Measurements from ENCODE around the gene TSFM. TPM values are rescaled to one million over a fixed set of nuclear protein-coding genes. Genes with fewer than 3 reads are reported as not detected.

TSFM gene
- total and polyA plus RNA-seq, 4 donors: 14.6 to 60.5 (median 38.2) TPM

GRCh38 chr12:57756406-57757341 lies 25.9 kb upstream of the TSFM start:
- peak; percentile 65 for DNase-seq (ENCODE audit: low spot score)
- no peak overlapping the region for H3K9ac ChIP-seq (ENCODE audit: low read depth in 1 of 2, low read length in 2 of 2)
- TF ChIP-seq RAD21 (IDR thresholded peaks at IDR 0.05) (peak; percentile 13 to 53), CTCF (IDR thresholded peaks at IDR 0.05; ENCODE audit: low read depth, low read length, missing input control) (peak; percentile 39), YY1 (IDR thresholded peaks at IDR 0.05) (no peak)
- H3K36me3 ChIP-seq (ENCODE audit: control insufficient read depth in 4 of 4, insufficient read depth in 3 of 4, low read depth in 1 of 4, low read length in 3 of 4): peaks cover 0 to 7% (median 0%) of the 10 kb centered on the region in 4 donors
- WGBS: 46% methylated on average over 22 of the region's 22 CpGs
- H3K27me3 ChIP-seq (ENCODE audit: control insufficient read depth in 4 of 4, insufficient read depth in 4 of 4, low read length in 3 of 4): no peaks in the 10 kb centered on the region
- peak overlapping the region in 1 of 3 donors; percentile 79 for H3K4me3 ChIP-seq (ENCODE audit: low read depth in 1 of 3, low read length in 3 of 3)
- H3K4me1 ChIP-seq (ENCODE audit: control insufficient read depth in 4 of 4, insufficient read depth in 4 of 4, low read length in 3 of 4): peaks cover 0 to 25% (median 17%) of the 10 kb centered on the region in 4 donors
- H3K27ac ChIP-seq (ENCODE audit: low read depth in 1 of 2, low read length in 2 of 2): no peak overlapping the region
- no peaks in the 10 kb centered on the region for H3K9me3 ChIP-seq (ENCODE audit: control insufficient read depth in 4 of 4, low read length in 3 of 4)

- H3K36me3 ChIP-seq (ENCODE audit: control insufficient read depth in 4 of 4, insufficient read depth in 3 of 4, low read depth in 1 of 4, low read length in 3 of 4): peaks cover 0 to 7% (median 0%) of the 10 kb centered on the region in 4 donors
- 94% methylated on average over 4 of the region's 4 CpGs for WGBS
- TF ChIP-seq YY1 (IDR thresholded peaks at IDR 0.05) (no peak), CTCF (IDR thresholded peaks at IDR 0.05; ENCODE audit: low read depth, low read length, missing input control) (no peak), ZBTB33 (IDR thresholded peaks at IDR 0.05) (no peak), FOXA2 (IDR thresholded peaks at IDR 0.05) (no peak), TAF1 (conservative IDR thresholded peaks at IDR 0.05) (no peak), RXRA (IDR thresholded peaks at IDR 0.05) (no peak), MAX (IDR thresholded peaks at IDR 0.05) (no peak), RAD21 (IDR thresholded peaks at IDR 0.05) (no peak), GABPA (IDR thresholded peaks at IDR 0.05 in 1 of 2, conservative IDR thresholded peaks at IDR 0.05 in 1 of 2) (no peak), HNF4G (IDR thresholded peaks at IDR 0.05) (no peak), REST (IDR thresholded peaks at IDR 0.05) (no peak), EGR1 (IDR thresholded peaks at IDR 0.05; ENCODE audit: low read depth in 2 of 2) (no peak), FOXA1 (IDR thresholded peaks at IDR 0.05) (no peak)
- peaks cover 0 to 20% (median 13%) of the 10 kb centered on the region in 4 donors for H3K4me1 ChIP-seq (ENCODE audit: control insufficient read depth in 4 of 4, insufficient read depth in 4 of 4, low read length in 3 of 4)
- H3K9ac ChIP-seq (ENCODE audit: low read depth in 1 of 2, low read length in 2 of 2): no peak overlapping the region
- no peak for DNase-seq (ENCODE audit: low spot score)
- no peak overlapping the region for H3K4me3 ChIP-seq (ENCODE audit: low read depth in 1 of 3, low read length in 3 of 3)
- no peak overlapping the region for H3K27ac ChIP-seq (ENCODE audit: low read depth in 1 of 2, low read length in 2 of 2)
- no peaks in the 10 kb centered on the region for H3K27me3 ChIP-seq (ENCODE audit: control insufficient read depth in 4 of 4, insufficient read depth in 4 of 4, low read length in 3 of 4)
- H3K9me3 ChIP-seq (ENCODE audit: control insufficient read depth in 4 of 4, low read length in 3 of 4): no peaks in the 10 kb centered on the region
Observed at GRCh38 chr12:57757771-57758170, 24.8 kb upstream of the TSFM start.

Measured in liver (tissue), 9 donors.